ENCODE measurements around the gene KCNB1. TPM values are rescaled to one million over a fixed set of nuclear protein-coding genes. Genes with fewer than 3 reads are reported as not detected.

The KCNB1 gene
- total RNA-seq, 1 donor: under 0.01 TPM

- H3K27me3 ChIP-seq (ENCODE audit: insufficient read depth, low read length): peaks cover 6% of the 10 kb centered on the region
These were observed 75.8 kb downstream of the KCNB1 start for GRCh38 chr20:49406666-49407065.

DNA sequence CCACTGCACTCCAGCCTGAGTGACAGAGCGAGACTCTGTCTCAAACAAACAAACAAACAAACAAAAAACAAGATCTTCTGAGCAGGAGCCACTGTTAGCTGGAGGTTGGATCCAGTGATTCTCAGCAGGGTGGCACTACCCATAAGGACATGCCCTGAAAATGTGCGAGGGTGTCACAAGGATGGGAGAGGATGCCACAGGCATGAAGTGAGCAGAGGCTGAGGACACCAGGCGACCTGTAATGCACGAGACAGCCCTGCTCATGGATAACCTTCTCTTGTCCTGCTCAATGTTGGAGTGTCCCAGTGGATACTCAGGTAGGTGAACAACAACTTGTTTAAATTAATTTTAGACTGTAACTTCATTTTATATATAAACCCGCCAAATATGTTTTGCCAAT lies 76.8 kb downstream of the KCNB1 start:
- Histone ChIP-seq H3K4me3 (ENCODE audit: insufficient read depth, low read length) (no peak overlapping the region), H3K4me1 (ENCODE audit: insufficient read depth, low read length) (peaks cover 1% of the 10 kb centered on the region), H3K27ac (ENCODE audit: low read depth, low read length) (no peak overlapping the region), H3K4me2 (ENCODE audit: insufficient read depth, low read length) (no peak overlapping the region), H2AFZ (ENCODE audit: low read length) (no peak overlapping the region), H3K79me2 (ENCODE audit: insufficient read depth, low read length) (no peaks in the 10 kb centered on the region), H3K36me3 (ENCODE audit: insufficient read depth, low read length) (no peaks in the 10 kb centered on the region), H3K27me3 (ENCODE audit: insufficient read depth, low read length) (peaks cover 6% of the 10 kb centered on the region), H4K20me1 (ENCODE audit: insufficient read depth, low read length) (no peaks in the 10 kb centered on the region), H3K9me3 (ENCODE audit: low read depth, low read length) (no peaks in the 10 kb centered on the region)
- TF ChIP-seq, protein P1, sequence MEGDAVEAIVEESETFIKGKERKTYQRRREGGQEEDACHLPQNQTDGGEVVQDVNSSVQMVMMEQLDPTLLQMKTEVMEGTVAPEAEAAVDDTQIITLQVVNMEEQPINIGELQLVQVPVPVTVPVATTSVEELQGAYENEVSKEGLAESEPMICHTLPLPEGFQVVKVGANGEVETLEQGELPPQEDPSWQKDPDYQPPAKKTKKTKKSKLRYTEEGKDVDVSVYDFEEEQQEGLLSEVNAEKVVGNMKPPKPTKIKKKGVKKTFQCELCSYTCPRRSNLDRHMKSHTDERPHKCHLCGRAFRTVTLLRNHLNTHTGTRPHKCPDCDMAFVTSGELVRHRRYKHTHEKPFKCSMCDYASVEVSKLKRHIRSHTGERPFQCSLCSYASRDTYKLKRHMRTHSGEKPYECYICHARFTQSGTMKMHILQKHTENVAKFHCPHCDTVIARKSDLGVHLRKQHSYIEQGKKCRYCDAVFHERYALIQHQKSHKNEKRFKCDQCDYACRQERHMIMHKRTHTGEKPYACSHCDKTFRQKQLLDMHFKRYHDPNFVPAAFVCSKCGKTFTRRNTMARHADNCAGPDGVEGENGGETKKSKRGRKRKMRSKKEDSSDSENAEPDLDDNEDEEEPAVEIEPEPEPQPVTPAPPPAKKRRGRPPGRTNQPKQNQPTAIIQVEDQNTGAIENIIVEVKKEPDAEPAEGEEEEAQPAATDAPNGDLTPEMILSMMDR (IDR thresholded peaks at IDR 0.05; ENCODE audit: extremely low read depth, low read depth, low read length): no peak
- no peak for DNase-seq (ENCODE audit: insufficient read length, low spot score, missing footprints)

More at GRCh38 chr20:49406666-49407065, 75.8 kb downstream of the KCNB1 start:
- Histone ChIP-seq H3K27ac (ENCODE audit: low read depth, low read length) (no peak overlapping the region), H3K79me2 (ENCODE audit: insufficient read depth, low read length) (no peaks in the 10 kb centered on the region), H3K4me1 (ENCODE audit: insufficient read depth, low read length) (peaks cover 3% of the 10 kb centered on the region), H2AFZ (ENCODE audit: low read length) (no peak overlapping the region), H3K4me3 (ENCODE audit: insufficient read depth, low read length) (no peak overlapping the region), H4K20me1 (ENCODE audit: insufficient read depth, low read length) (no peaks in the 10 kb centered on the region), H3K9me3 (ENCODE audit: low read depth, low read length) (no peaks in the 10 kb centered on the region), H3K36me3 (ENCODE audit: insufficient read depth, low read length) (no peaks in the 10 kb centered on the region), H3K4me2 (ENCODE audit: insufficient read depth, low read length) (no peak overlapping the region)
- DNase-seq (ENCODE audit: insufficient read length, low spot score, missing footprints): no peak
- TF ChIP-seq, protein P1 (IDR thresholded peaks at IDR 0.05; ENCODE audit: extremely low read depth, low read depth, low read length): no peak

DNA sequence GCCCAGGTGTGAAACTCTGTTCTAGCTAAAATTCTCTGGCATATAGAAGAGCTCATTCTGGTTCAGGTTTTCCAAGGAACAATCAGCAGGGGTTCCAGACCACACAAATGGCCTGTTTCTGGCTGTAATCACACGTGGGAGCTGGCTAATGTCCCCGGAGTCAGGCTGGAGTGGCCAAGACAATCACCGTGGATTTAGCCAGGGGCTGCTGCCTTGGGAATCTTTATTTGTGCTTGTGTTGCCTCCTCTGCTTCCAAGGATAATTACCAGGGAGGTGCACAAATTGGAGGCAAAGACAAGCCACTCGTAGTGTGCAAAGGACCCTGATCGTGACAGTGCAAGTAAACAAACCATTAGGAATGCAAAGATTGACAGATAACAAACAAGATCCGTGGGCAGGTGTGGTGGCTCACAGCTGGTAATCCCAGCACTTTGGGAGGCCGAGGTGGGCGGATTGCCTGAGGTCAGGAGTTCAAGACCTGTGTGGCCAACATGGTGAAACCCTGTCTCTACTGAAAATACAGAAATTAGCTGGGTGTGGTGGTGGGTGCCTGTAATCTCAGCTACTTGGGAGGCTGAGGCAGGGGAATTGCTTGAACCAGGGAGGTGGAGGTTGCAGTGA lies 77.3 kb downstream of the KCNB1 start:
- Histone ChIP-seq H3K9me3 (ENCODE audit: low read depth, low read length) (no peaks in the 10 kb centered on the region), H3K36me3 (ENCODE audit: insufficient read depth, low read length) (no peaks in the 10 kb centered on the region), H3K4me3 (ENCODE audit: insufficient read depth, low read length) (no peak overlapping the region), H3K4me2 (ENCODE audit: insufficient read depth, low read length) (no peak overlapping the region), H3K27ac (ENCODE audit: low read depth, low read length) (no peak overlapping the region), H3K4me1 (ENCODE audit: insufficient read depth, low read length) (peaks cover 7% of the 10 kb centered on the region), H2AFZ (ENCODE audit: low read length) (no peak overlapping the region), H4K20me1 (ENCODE audit: insufficient read depth, low read length) (no peaks in the 10 kb centered on the region), H3K27me3 (ENCODE audit: insufficient read depth, low read length) (peaks cover 6% of the 10 kb centered on the region), H3K79me2 (ENCODE audit: insufficient read depth, low read length) (no peaks in the 10 kb centered on the region)
- TF ChIP-seq, protein P1 (IDR thresholded peaks at IDR 0.05; ENCODE audit: extremely low read depth, low read depth, low read length): no peak
- DNase-seq (ENCODE audit: insufficient read length, low spot score, missing footprints): no peak

DNA sequence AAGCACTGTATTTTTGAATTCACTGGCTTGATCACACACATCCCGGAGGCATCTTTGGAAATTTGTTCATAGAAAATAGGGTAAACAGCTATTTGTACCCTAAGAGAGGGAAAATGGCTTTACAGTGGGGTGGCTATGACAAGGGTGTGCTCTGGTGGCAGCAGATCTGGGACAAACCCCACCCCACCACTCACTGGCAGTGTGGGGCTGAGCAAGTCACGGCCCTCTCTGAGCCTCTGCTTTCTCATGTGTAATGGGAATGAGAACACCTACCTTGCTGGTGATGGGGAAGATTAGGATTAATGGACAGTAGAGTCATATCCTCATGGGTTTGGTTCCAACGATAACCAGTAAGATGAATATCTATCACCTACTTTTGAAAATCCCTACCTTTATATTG lies 78.0 kb downstream of the KCNB1 start:
- H2AFZ ChIP-seq (ENCODE audit: low read length): no peak overlapping the region
- no peak for DNase-seq (ENCODE audit: insufficient read length, low spot score, missing footprints)
- TF ChIP-seq, protein P1 (IDR thresholded peaks at IDR 0.05; ENCODE audit: extremely low read depth, low read depth, low read length): no peak
- H3K79me2 ChIP-seq (ENCODE audit: insufficient read depth, low read length): no peaks in the 10 kb centered on the region
- no peak overlapping the region for H3K27ac ChIP-seq (ENCODE audit: low read depth, low read length)
- H3K4me1 ChIP-seq (ENCODE audit: insufficient read depth, low read length): peaks cover 13% of the 10 kb centered on the region
- no peak overlapping the region for H3K4me2 ChIP-seq (ENCODE audit: insufficient read depth, low read length)
- no peaks in the 10 kb centered on the region for H3K9me3 ChIP-seq (ENCODE audit: low read depth, low read length)
- H3K36me3 ChIP-seq (ENCODE audit: insufficient read depth, low read length): no peaks in the 10 kb centered on the region
- no peak overlapping the region for H3K4me3 ChIP-seq (ENCODE audit: insufficient read depth, low read length)
- H4K20me1 ChIP-seq (ENCODE audit: insufficient read depth, low read length): no peaks in the 10 kb centered on the region
- H3K27me3 ChIP-seq (ENCODE audit: insufficient read depth, low read length): peaks cover 6% of the 10 kb centered on the region

All from osteoblast (primary cell).